NOMO-1 treated with DMSO at 0.1 percent for 48 hours (cell line): ENCODE data around the gene DRC7.

Source experiments
- DNase-seq: peaks from one replicate; lab custom pipeline; 2025; ENCODE audit not compliant: unreplicated experiment; lab: John Stamatoyannopoulos, UW

Gene DRC7

GRCh38 chr16:57690782-57691471 lies 3.7 kb upstream of the DRC7 start:
- no peak for DNase-seq

- no peak for DNase-seq
Observed at GRCh38 chr16:57692636-57693035, 2.0 kb upstream of the DRC7 start.

- DNase-seq, result no peak
Observed at GRCh38 chr16:57693550-57693949, 1.1 kb upstream of the DRC7 start.

GRCh38 chr16:57694231-57694724 lies 328 bp upstream of the DRC7 start:
- DNase-seq, result no peak

- DNase-seq, result no peak
Observed at GRCh38 chr16:57695680-57696069, 1.1 kb downstream of the DRC7 start.

- no peak for DNase-seq
Observed at GRCh38 chr16:57696240-57696639, 1.6 kb downstream of the DRC7 start.

- no peak for DNase-seq
Observed at GRCh38 chr16:57697896-57698537, 3.4 kb downstream of the DRC7 start.

GRCh38 chr16:57698812-57699405 lies 4.3 kb downstream of the DRC7 start:
- DNase-seq, result no peak

- no peak for DNase-seq
Observed at GRCh38 chr16:57699481-57699880, 4.9 kb downstream of the DRC7 start.

- no peak for DNase-seq
Observed at GRCh38 chr16:57699899-57700298, 5.3 kb downstream of the DRC7 start.

GRCh38 chr16:57700781-57701551 lies 6.4 kb downstream of the DRC7 start:
- DNase-seq, result no peak

- DNase-seq, result no peak
Observed at GRCh38 chr16:57701759-57702371, 7.3 kb downstream of the DRC7 start.

- no peak for DNase-seq
Observed at GRCh38 chr16:57703416-57704010, 8.9 kb downstream of the DRC7 start.

- DNase-seq, result no peak
Observed at GRCh38 chr16:57704011-57704904, 9.7 kb downstream of the DRC7 start.

GRCh38 chr16:57704905-57705852 lies 10.6 kb downstream of the DRC7 start:
- DNase-seq, result no peak

- no peak for DNase-seq
Observed at GRCh38 chr16:57706717-57707116, 12.1 kb downstream of the DRC7 start.

GRCh38 chr16:57707331-57707730 lies 12.7 kb downstream of the DRC7 start:
- no peak for DNase-seq

GRCh38 chr16:57708168-57708567 lies 13.6 kb downstream of the DRC7 start:
- no peak for DNase-seq

GRCh38 chr16:57709663-57710062 lies 15.1 kb downstream of the DRC7 start:
- no peak for DNase-seq
